ENCODE measurements around the gene MYPN. TPM values are rescaled to one million over a fixed set of nuclear protein-coding genes. Genes with fewer than 3 reads are reported as not detected.

Gene MYPN
- total and polyA plus RNA-seq, 2 donors (not counting 1 experiment from before 2014, with no cell fraction given): not detected

GRCh38 chr10:68103901-68104300 lies 5.4 kb upstream of the MYPN start:
- Histone ChIP-seq H3K27ac (ENCODE audit: low read length in 2 of 2) (no peak overlapping the region), H3K4me1 (ENCODE audit: control insufficient read depth in 2 of 2, insufficient read depth in 2 of 2, low read length in 2 of 2) (no peaks in the 10 kb centered on the region), H3K79me2 (ENCODE audit: control insufficient read depth, insufficient read depth, low read length) (no peaks in the 10 kb centered on the region), H3K4me3 (ENCODE audit: control extremely low read depth in 1 of 5, extremely low read depth in 1 of 5, insufficient read depth in 1 of 5, low read depth in 2 of 5, low read length in 4 of 5) (no peak overlapping the region), H3K4me2 (replicated peaks; ENCODE audit: low read depth, low read length, poor library complexity, severe bottlenecking) (no peak overlapping the region), H3K9me3 (ENCODE audit: control extremely low read depth in 1 of 3, control insufficient read depth in 2 of 3, insufficient read depth in 1 of 3, low read length in 2 of 3) (no peaks in the 10 kb centered on the region), H4K20me1 (ENCODE audit: control insufficient read depth, insufficient read depth, low read length, poor library complexity, severe bottlenecking) (no peaks in the 10 kb centered on the region), H3K9ac (ENCODE audit: low read length) (no peak overlapping the region), H2AFZ (ENCODE audit: insufficient read depth, low read depth, low read length, poor library complexity, severe bottlenecking) (no peak overlapping the region), H3K36me3 (replicated peaks in 1 of 2; ENCODE audit: control extremely low read depth in 1 of 2, control insufficient read depth in 1 of 2, extremely low read depth in 1 of 2, insufficient read depth in 2 of 2, low read length in 1 of 2) (no peaks in the 10 kb centered on the region), H3K27me3 (replicated peaks in 1 of 4; ENCODE audit: control extremely low read depth in 1 of 4, control insufficient read depth in 3 of 4, insufficient read depth in 4 of 4, low read length in 3 of 4) (peaks cover 0 to 2% (median 0%) of the 10 kb centered on the region in 4 experiments)
- Mint-ChIP-seq H3K27ac (no peak overlapping the region), H3K27me3 (no peaks in the 10 kb centered on the region), H3K4me1 (peaks cover 4% of the 10 kb centered on the region), H3K4me3 (no peak overlapping the region), H3K9me3 (ENCODE audit: insufficient read depth) (no peaks in the 10 kb centered on the region)
- ATAC-seq (ENCODE audit: low read depth) (no peak), DNase-seq (no peak)
- TF ChIP-seq EZH2 (IDR thresholded peaks at IDR 0.05; ENCODE audit: borderline replicate concordance, insufficient read depth, low read depth, low read length, poor library complexity, severe bottlenecking) (no peak), CTCF (IDR thresholded peaks at IDR 0.05) (no peak)
- intact Hi-C loops (cut with micrococcal nuclease): no loop called here
- POLR2A ChIA-PET: no interaction called here
- CTCF ChIA-PET: no interaction called here
- no CpG with 5 or more reads among the region's 3 CpGs for WGBS (ENCODE audit: insufficient coverage)

- no peak for TF ChIP-seq EZH2 (IDR thresholded peaks at IDR 0.05; ENCODE audit: borderline replicate concordance, insufficient read depth, low read depth, low read length, poor library complexity, severe bottlenecking)
- H3K4me1 Mint-ChIP-seq: peaks cover 4% of the 10 kb centered on the region
- Histone ChIP-seq H4K20me1 (ENCODE audit: control insufficient read depth, insufficient read depth, low read length, poor library complexity, severe bottlenecking) (no peaks in the 10 kb centered on the region), H3K36me3 (replicated peaks in 1 of 2; ENCODE audit: control extremely low read depth in 1 of 2, control insufficient read depth in 1 of 2, extremely low read depth in 1 of 2, insufficient read depth in 2 of 2, low read length in 1 of 2) (no peaks in the 10 kb centered on the region), H3K79me2 (ENCODE audit: control insufficient read depth, insufficient read depth, low read length) (no peaks in the 10 kb centered on the region), H3K4me1 (ENCODE audit: control insufficient read depth in 2 of 2, insufficient read depth in 2 of 2, low read length in 2 of 2) (no peaks in the 10 kb centered on the region), H3K9ac (ENCODE audit: low read length) (no peak overlapping the region), H3K27me3 (replicated peaks in 1 of 4; ENCODE audit: control extremely low read depth in 1 of 4, control insufficient read depth in 3 of 4, insufficient read depth in 4 of 4, low read length in 3 of 4) (peaks cover 0 to 2% (median 0%) of the 10 kb centered on the region in 4 experiments), H3K27ac (ENCODE audit: low read length in 2 of 2) (no peak overlapping the region), H3K4me3 (ENCODE audit: control extremely low read depth in 1 of 5, extremely low read depth in 1 of 5, insufficient read depth in 1 of 5, low read depth in 2 of 5, low read length in 4 of 5) (no peak overlapping the region), H2AFZ (ENCODE audit: insufficient read depth, low read depth, low read length, poor library complexity, severe bottlenecking) (no peak overlapping the region), H3K4me2 (replicated peaks; ENCODE audit: low read depth, low read length, poor library complexity, severe bottlenecking) (no peak overlapping the region), H3K9me3 (ENCODE audit: control extremely low read depth in 1 of 3, control insufficient read depth in 2 of 3, insufficient read depth in 1 of 3, low read length in 2 of 3) (no peaks in the 10 kb centered on the region)
- H3K4me3 Mint-ChIP-seq: no peak overlapping the region
- H3K27me3 Mint-ChIP-seq: no peaks in the 10 kb centered on the region
- H3K9me3 Mint-ChIP-seq (ENCODE audit: insufficient read depth): no peaks in the 10 kb centered on the region
- 86% methylated on average over 1 of the region's 3 CpGs for WGBS (ENCODE audit: insufficient coverage)
- ChIA-PET CTCF (no interaction called here), POLR2A (no interaction called here)
- ATAC-seq (ENCODE audit: low read depth) (no peak), DNase-seq (no peak)
- intact Hi-C loops (cut with micrococcal nuclease): no loop called here
- H3K27ac Mint-ChIP-seq: no peak overlapping the region
Measured at GRCh38 chr10:68105820-68106219, 3.5 kb upstream of the MYPN start.

Measured in B cell (primary cell).